Stomach (tissue), 9 donors: ENCODE data around the gene CPAMD8. TPM values are rescaled to one million over a fixed set of nuclear protein-coding genes. Genes with fewer than 3 reads are reported as not detected.

Experiments
- DNase-seq, 2 donors: peaks; one replicate each; pipeline versions ENCODE4 v3.0.0 to v3.0.0-alpha.2; 2013 to 2019
- H3K27ac ChIP-seq, 5 donors: fragments of 200-600 bp in 4 of 5; sonication (generic) in 4 of 5; one replicate each; pipeline ENCODE4 v1.5.1; 2013 to 2019; ENCODE audit warnings: mild to moderate bottlenecking in 1 of 5, moderate library complexity in 1 of 5
- H3K27me3 ChIP-seq, 3 donors: fragments of 200-600 bp; sonication (generic); one replicate each; pipeline ENCODE4 v1.5.1; 2017 to 2019; ENCODE audit warnings: mixed run types in 1 of 3
- H3K36me3 ChIP-seq, 4 donors: fragments of 200-600 bp; sonication (generic); 1 replicate in 3 of 4; 2 replicates in 1 of 4; pipeline ENCODE4 v1.5.1; 2016 to 2019
- H3K4me1 ChIP-seq, 4 donors: fragments of 200-600 bp; sonication (generic); one replicate each; pipeline ENCODE4 v1.5.1; 2016 to 2019
- H3K4me3 ChIP-seq, 4 donors: fragments of 200-600 bp; sonication (generic) in 3 of 4; one replicate each; pipeline ENCODE4 v1.5.1; 2016 to 2019; ENCODE audit warnings: mild to moderate bottlenecking in 1 of 4
- H3K9me3 ChIP-seq, 4 donors: fragments of 200-600 bp; sonication (generic); one replicate each; pipeline ENCODE4 v1.5.1; 2016 to 2019
- CTCF ChIP-seq, 7 experiments: fragments of 450-650 bp in 4 of 7; fragments of 200-600 bp in 3 of 7; sonication (generic) in 3 of 7; IDR thresholded peaks; one replicate each; pipeline ENCODE4 v1.5.1; 2016 to 2019; ENCODE audit warnings: antibody characterized with exemption in 7 of 7, control low read depth in 2 of 7, mild to moderate bottlenecking in 1 of 7
- EP300 ChIP-seq: sonication (generic); formaldehyde crosslinking; IDR thresholded peaks from one replicate; pipeline ENCODE4 v1.6.1; 2017; ENCODE audit warnings: antibody characterized with exemption
- POLR2A ChIP-seq, 4 donors: fragments of 450-650 bp; IDR thresholded peaks; one replicate each; pipeline ENCODE4 v1.6.1; 2016; ENCODE audit warnings: antibody characterized with exemption in 4 of 4, control low read depth in 2 of 4, mild to moderate bottlenecking in 1 of 4, moderate library complexity in 1 of 4
- POLR2AphosphoS5 ChIP-seq, 3 donors: sonication (generic); formaldehyde crosslinking; IDR thresholded peaks; one replicate each; pipeline ENCODE4 v1.6.1; 2016; ENCODE audit warnings: antibody characterized with exemption in 3 of 3
- WGBS, 5 donors: extraction: QIAGEN DNeasy Blood & Tissue Kit in 3 of 5; methylation state at CpG; one replicate each; pipeline versions ENCODE4 v1.1.5 to v1.1.7; 2013 to 2018; 5-methylcytosine and 5-hydroxymethylcytosine counted together
- intact Hi-C: fragments of 100-400 bp; cut with DNase I; formaldehyde crosslinking; loops from one replicate; pipeline ENCODE4 v1.15.1; 2023; ENCODE audit warnings: low total_unique reads
- polyA plus RNA-seq, 3 donors: library from polyadenylated mRNA; stranded (reverse); fragments of 200-250 nt; gene quantifications; one replicate each; pipeline ENCODE4 v1.2.3, GENCODE V29; 2013
- total RNA-seq, 5 donors: library from RNA; depleted of rRNA; stranded (reverse); fragments of >200 nt; gene quantifications; one replicate each; pipeline versions ENCODE4 v1.1.0 to v1.2.3, GENCODE V29; 2014 to 2016
- donor health status: healthy with polysubstance abuse.
- donor health status: Bipolar disorder and iron deficiency.
- donor health status: healthy.

The CPAMD8 gene
- total and polyA plus RNA-seq, 8 donors, result 0.43 to 221 (median 8.6) TPM

DNA sequence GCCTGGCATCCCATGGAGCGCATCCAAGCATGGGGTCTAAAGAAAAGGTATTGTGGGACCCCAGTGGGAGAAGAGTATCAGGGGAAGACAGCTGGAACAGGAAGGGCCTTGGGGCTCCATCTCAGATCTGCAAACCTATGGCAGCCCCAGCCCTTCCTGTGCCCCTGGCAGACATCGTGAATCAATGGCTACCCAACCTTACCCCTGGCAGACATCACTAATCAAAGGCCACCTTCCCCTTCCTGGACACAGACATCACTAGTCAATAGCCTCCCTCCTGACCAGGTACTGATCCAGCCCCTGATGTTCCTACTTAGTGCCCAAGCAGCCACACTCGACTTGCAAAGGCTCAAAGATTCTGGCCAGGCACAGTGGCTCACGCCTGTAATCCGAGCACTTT lies 122.0 kb downstream of the CPAMD8 start:
- Histone ChIP-seq H3K27me3 (peaks cover 0 to 14% (median 0%) of the 10 kb centered on the region in 3 donors), H3K9me3 (peaks cover 0 to 5% (median 2%) of the 10 kb centered on the region in 4 donors), H3K36me3 (no peaks in the 10 kb centered on the region), H3K4me3 (no peak overlapping the region), H3K4me1 (no peaks in the 10 kb centered on the region), H3K27ac (no peak overlapping the region)
- no peak for DNase-seq
- intact Hi-C loops, result loop anchor here (10.0 kb wide), 1 partner anchor 130 kb away; no protein-coding TSS in a partner anchor
- WGBS, 5 donors, result 45 to 92% (median 71%) methylated on average over 4 to 5 of the region's 5 CpGs
- TF ChIP-seq POLR2AphosphoS5 (IDR thresholded peaks at IDR 0.05) (no peak), CTCF (IDR thresholded peaks at IDR 0.05) (no peak), POLR2A (IDR thresholded peaks at IDR 0.05) (no peak), EP300 (no peak)

- Histone ChIP-seq H3K4me1 (peaks cover 0 to under 1% (median 0%) of the 10 kb centered on the region in 4 donors), H3K36me3 (no peaks in the 10 kb centered on the region), H3K4me3 (no peak overlapping the region), H3K27ac (no peak overlapping the region), H3K9me3 (peaks cover 0 to 5% (median 2%) of the 10 kb centered on the region in 4 donors), H3K27me3 (peaks cover 0 to 14% (median 0%) of the 10 kb centered on the region in 3 donors)
- intact Hi-C loops, result loop anchor here (10.0 kb wide), 1 partner anchor 129 kb away; no protein-coding TSS in a partner anchor
- TF ChIP-seq POLR2AphosphoS5 (IDR thresholded peaks at IDR 0.05) (no peak), POLR2A (IDR thresholded peaks at IDR 0.05) (no peak), CTCF (IDR thresholded peaks at IDR 0.05) (no peak), EP300 (no peak)
- WGBS, 5 donors, result 81 to 93% (median 86%) methylated on average over 6 to 7 of the region's 7 CpGs
- no peak for DNase-seq
Measured at GRCh38 chr19:16903347-16903746, 123.3 kb downstream of the CPAMD8 start.

DNA sequence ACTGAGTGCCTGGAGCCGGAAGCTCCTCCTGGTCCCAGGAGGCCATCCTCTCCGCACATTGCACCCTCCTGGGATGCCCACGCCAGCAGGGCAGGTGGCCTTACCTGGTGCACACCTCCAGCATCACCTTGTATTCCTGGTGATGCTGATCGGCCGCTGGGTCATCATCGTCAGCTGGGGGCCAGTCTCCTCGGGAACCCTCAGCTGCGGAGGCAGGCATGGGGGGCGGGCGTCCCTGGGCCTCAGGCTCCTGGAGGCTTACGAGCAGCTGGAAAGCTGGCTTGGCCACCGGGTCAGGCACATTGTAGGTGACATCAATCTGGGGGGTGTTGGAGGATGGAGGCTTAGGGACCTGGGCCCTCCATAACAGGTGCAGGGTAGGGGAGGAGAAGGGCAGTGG lies 124.1 kb downstream of the CPAMD8 start:
- Histone ChIP-seq H3K9me3 (peaks cover 0 to 5% (median 2%) of the 10 kb centered on the region in 4 donors), H3K27me3 (peaks cover 0 to 14% (median 0%) of the 10 kb centered on the region in 3 donors), H3K4me3 (no peak overlapping the region), H3K4me1 (peaks cover 3 to 8% (median 7%) of the 10 kb centered on the region in 4 donors), H3K36me3 (no peaks in the 10 kb centered on the region), H3K27ac (no peak overlapping the region)
- TF ChIP-seq POLR2A (IDR thresholded peaks at IDR 0.05), result no peak
- no peak for TF ChIP-seq CTCF (IDR thresholded peaks at IDR 0.05)
- no peak for TF ChIP-seq EP300
- TF ChIP-seq POLR2AphosphoS5 (IDR thresholded peaks at IDR 0.05), result no peak
- DNase-seq, result no peak
- intact Hi-C loops, result loop anchor here (10.0 kb wide), 1 partner anchor 128 kb away; no protein-coding TSS in a partner anchor
- 91 to 96% (median 94%) methylated on average over 5 to 12 of the region's 12 CpGs for WGBS, 5 donors

GRCh38 chr19:16901491-16902175 lies 125.0 kb downstream of the CPAMD8 start:
- no peaks in the 10 kb centered on the region for H3K36me3 ChIP-seq
- peaks cover 0 to 11% (median 0%) of the 10 kb centered on the region in 3 donors for H3K27me3 ChIP-seq
- no peak for DNase-seq
- no peak overlapping the region for H3K27ac ChIP-seq
- peaks cover 0 to 5% (median 2%) of the 10 kb centered on the region in 4 donors for H3K9me3 ChIP-seq
- TF ChIP-seq EP300 (no peak), POLR2AphosphoS5 (IDR thresholded peaks at IDR 0.05) (no peak), CTCF (IDR thresholded peaks at IDR 0.05) (no peak), POLR2A (IDR thresholded peaks at IDR 0.05) (no peak)
- H3K4me3 ChIP-seq, result no peak overlapping the region
- 82 to 90% (median 90%) methylated on average over 13 to 19 of the region's 19 CpGs for WGBS, 5 donors
- peaks cover 3 to 16% (median 12%) of the 10 kb centered on the region in 4 donors for H3K4me1 ChIP-seq
- intact Hi-C loops, result loop anchor here (10.0 kb wide), 1 partner anchor 127 kb away; no protein-coding TSS in a partner anchor
